ENCODE measurements around the gene ACTC1. TPM values are rescaled to one million over a fixed set of nuclear protein-coding genes. Genes with fewer than 3 reads are reported as not detected.
"Not testable (repeated sequence)": the region's sequence is repeated elsewhere in the genome, so short reads cannot be mapped to it uniquely, and the experiment has no call there.

ACTC1 gene
- polyA plus RNA-seq, 2 of the 4 experiments (the other 2 are of a cell fraction) = 0.22 to 1.1 TPM

- TF ChIP-seq REST (IDR thresholded peaks at IDR 0.05) (no peak), EP300 (IDR thresholded peaks at IDR 0.05) (peak in 1 of 2 experiments; percentile 49; a peak in 2 of 5 replicates), POLR2A (IDR thresholded peaks at IDR 0.05; ENCODE audit: low read length) (no peak), E2F6 (IDR thresholded peaks at IDR 0.05; ENCODE audit: borderline replicate concordance, low read depth) (no peak), PHF8 (IDR thresholded peaks at IDR 0.05; ENCODE audit: borderline replicate concordance, low read depth) (no peak), BHLHE40 (IDR thresholded peaks at IDR 0.05; ENCODE audit: low read depth, low read length) (no peak), POLR2AphosphoS2 (conservative IDR thresholded peaks at IDR 0.05; ENCODE audit: low read length) (no peak)
Observed at GRCh38 chr15:34810443-34811129, 15.2 kb upstream of the ACTC1 start (continued).

GRCh38 chr15:34809186-34809585 lies 13.8 kb upstream of the ACTC1 start:
- POLR2A ChIA-PET = no interaction called here
- H3K4me2 ChIP-seq = no peak overlapping the region
- DNase-seq (ENCODE audit: low read depth in 1 of 2, low spot score in 1 of 2) = no peak
- FAIRE-seq = no peak
- no peak overlapping the region; a peak in 1 of 6 replicates for H3K27ac ChIP-seq
- H3K4me1 ChIP-seq = peaks cover 38% of the 10 kb centered on the region
- TF ChIP-seq HES2 (IDR thresholded peaks at IDR 0.05) (no peak), ESRRA (IDR thresholded peaks at IDR 0.05; ENCODE audit: borderline replicate concordance, low read length) (no peak), GATA3 (IDR thresholded peaks at IDR 0.05; ENCODE audit: borderline replicate concordance) (no peak), EP300 (IDR thresholded peaks at IDR 0.05) (no peak)
- CTCF ChIA-PET = interaction anchor here (1.5 to 1.7 kb wide), 2 partner anchors 12 to 101 kb away, joined by 6 to 8 read pairs; no protein-coding TSS in a partner anchor
- no peak overlapping the region for H3K4me3 ChIP-seq
- 59% methylated on average over 3 of the region's 3 CpGs for WGBS (ENCODE audit: missing lambda C conversion rate)
- ATAC-seq = no peak
- no peaks in the 10 kb centered on the region for H3K9me3 ChIP-seq

GRCh38 chr15:34808016-34808415 lies 12.7 kb upstream of the ACTC1 start:
- FAIRE-seq = no peak
- no peak for TF ChIP-seq CBX2 (IDR thresholded peaks at IDR 0.05; ENCODE audit: borderline replicate concordance, low read depth)
- TF ChIP-seq RCOR1 (IDR thresholded peaks at IDR 0.05; ENCODE audit: low read depth, low read length) = no peak
- no peak for TF ChIP-seq POLR2AphosphoS2 (conservative IDR thresholded peaks at IDR 0.05; ENCODE audit: low read length)
- TF ChIP-seq JUNB (IDR thresholded peaks at IDR 0.05) = no peak
- TF ChIP-seq KDM1A (IDR thresholded peaks at IDR 0.05; ENCODE audit: low read depth) = no peak
- TF ChIP-seq BHLHE40 (IDR thresholded peaks at IDR 0.05; ENCODE audit: low read depth, low read length) = no peak
- TF ChIP-seq RARB (CRISPR knock-in tag; IDR thresholded peaks at IDR 0.05) = no peak
- TF ChIP-seq FOXS1 (CRISPR knock-in tag; IDR thresholded peaks at IDR 0.05) = no peak
- TF ChIP-seq KDM5A (IDR thresholded peaks at IDR 0.05) = no peak
- TF ChIP-seq RAD21 (conservative IDR thresholded peaks at IDR 0.05 in 1 of 2, IDR thresholded peaks at IDR 0.05 in 1 of 2) = no peak
- no peak for TF ChIP-seq E2F6 (IDR thresholded peaks at IDR 0.05; ENCODE audit: borderline replicate concordance, low read depth)
- TF ChIP-seq HES2 (IDR thresholded peaks at IDR 0.05) = no peak
- 60% methylated on average over 3 of the region's 3 CpGs for WGBS (ENCODE audit: missing lambda C conversion rate)
- ATAC-seq = no peak
- CTCF ChIA-PET = interaction anchor here (0.9 to 1.7 kb wide), 3 partner anchors 14 to 100 kb away, joined by 3 to 8 read pairs (median 6); no protein-coding TSS in a partner anchor
- no peak for DNase-seq (ENCODE audit: low read depth in 1 of 2, low spot score in 1 of 2)
- POLR2A ChIA-PET = no interaction called here
- H3K4me3 ChIP-seq = no peak overlapping the region
- H3K9me3 ChIP-seq = no peaks in the 10 kb centered on the region
- H3K4me1 ChIP-seq = peaks cover 32% of the 10 kb centered on the region
- no peak overlapping the region for H3K4me2 ChIP-seq
- H3K27ac ChIP-seq = peak overlapping the region in 1 of 2 experiments; percentile 13; a peak in 1 of 6 replicates

- FAIRE-seq; H3K4me2 ChIP-seq; ATAC-seq; POLR2A ChIA-PET; H3K4me3 ChIP-seq; H3K27ac ChIP-seq; DNase-seq (ENCODE audit: low read depth in 1 of 2, low spot score in 1 of 2); H3K9me3 ChIP-seq: not testable (repeated sequence)
- CTCF ChIA-PET = interaction anchor here (0.9 to 1.0 kb wide), 2 partner anchors 15 kb away, joined by 3 to 4 read pairs; no protein-coding TSS in a partner anchor
- WGBS (ENCODE audit: missing lambda C conversion rate) = 79% methylated on average over 8 of the region's 8 CpGs
- peaks cover 24% of the 10 kb centered on the region for H3K4me1 ChIP-seq
Observed at GRCh38 chr15:34807241-34807640, 11.9 kb upstream of the ACTC1 start.

All from A549 (cell line).